HG02973 (cell line): ENCODE data around the gene ADAMTS16.

ENCODE experiments used
- ATAC-seq: cut with Tn5 transposase; IDR thresholded peaks from one replicate; pipeline ENCODE4 v1.9.1; 2021; ENCODE audit warnings: moderate library complexity; ENCODE audit not compliant: unreplicated experiment

ADAMTS16 gene

GRCh38 chr5:5141339-5141599 lies 1.1 kb downstream of the ADAMTS16 start:
- ATAC-seq: no peak

- ATAC-seq: no peak
These were observed 1.7 kb downstream of the ADAMTS16 start for GRCh38 chr5:5141625-5142525.

- ATAC-seq: no peak
These were observed 4.3 kb downstream of the ADAMTS16 start for GRCh38 chr5:5144441-5144840.

GRCh38 chr5:5145651-5146529 lies 5.8 kb downstream of the ADAMTS16 start:
- no peak for ATAC-seq

GRCh38 chr5:5146530-5147160 lies 6.5 kb downstream of the ADAMTS16 start:
- ATAC-seq: no peak

- no peak for ATAC-seq
These were observed 9.0 kb downstream of the ADAMTS16 start for GRCh38 chr5:5149154-5149553.

- no peak for ATAC-seq
These were observed 10.5 kb downstream of the ADAMTS16 start for GRCh38 chr5:5150667-5151066.

- ATAC-seq: no peak
These were observed 14.6 kb downstream of the ADAMTS16 start for GRCh38 chr5:5154733-5155132.

- ATAC-seq: no peak
These were observed 15.5 kb downstream of the ADAMTS16 start for GRCh38 chr5:5155617-5156016.

- no peak for ATAC-seq
These were observed 16.4 kb downstream of the ADAMTS16 start for GRCh38 chr5:5156471-5157082.

- ATAC-seq: no peak
These were observed 18.4 kb downstream of the ADAMTS16 start for GRCh38 chr5:5158472-5158895.

GRCh38 chr5:5159282-5160103 lies 19.4 kb downstream of the ADAMTS16 start:
- no peak for ATAC-seq

GRCh38 chr5:5164163-5164562 lies 24.0 kb downstream of the ADAMTS16 start:
- ATAC-seq: no peak

GRCh38 chr5:5165541-5166002 lies 25.4 kb downstream of the ADAMTS16 start:
- no peak for ATAC-seq

- no peak for ATAC-seq
These were observed 29.3 kb downstream of the ADAMTS16 start for GRCh38 chr5:5169466-5169865.

GRCh38 chr5:5178136-5178535 lies 38.0 kb downstream of the ADAMTS16 start:
- ATAC-seq: no peak

- no peak for ATAC-seq
These were observed 38.5 kb downstream of the ADAMTS16 start for GRCh38 chr5:5178580-5178979.

- no peak for ATAC-seq
These were observed 38.9 kb downstream of the ADAMTS16 start for GRCh38 chr5:5179079-5179478.

- no peak for ATAC-seq
These were observed 39.5 kb downstream of the ADAMTS16 start for GRCh38 chr5:5179597-5179996.

GRCh38 chr5:5181650-5182324 lies 41.7 kb downstream of the ADAMTS16 start:
- ATAC-seq: no peak
